ENCODE data around the gene CAMK1G. TPM values are rescaled to one million over a fixed set of nuclear protein-coding genes. Genes with fewer than 3 reads are reported as not detected.
A peak's percentile ranks its signal among the peaks of the same experiment; 100 is the strongest.

CAMK1G gene
- total and polyA plus RNA-seq, 2 experiments from 2014 or later: 0.32 to 0.76 TPM

GRCh38 chr1:209564849-209565248 is 18.7 kb upstream of the CAMK1G start (continued):
- TF ChIP-seq CTCF (conservative IDR thresholded peaks at IDR 0.05; ENCODE audit: low read depth in 2 of 2): no peak

GRCh38 chr1:209565759-209566678 is 17.5 kb upstream of the CAMK1G start:
- Histone ChIP-seq H3K79me2 (replicated peaks; ENCODE audit: insufficient read depth) (no peaks in the 10 kb centered on the region), H2AFZ (peak overlapping the region; percentile 83), H3K9me2 (ENCODE audit: insufficient read depth) (no peaks in the 10 kb centered on the region), H4K20me1 (replicated peaks; ENCODE audit: insufficient read depth) (no peaks in the 10 kb centered on the region), H3K4me2 (no peak overlapping the region), H3K27me3 (ENCODE audit: insufficient read depth) (no peaks in the 10 kb centered on the region), H3K4me1 (ENCODE audit: insufficient read depth) (no peaks in the 10 kb centered on the region), H3K27ac (ENCODE audit: low read depth) (no peak overlapping the region), H3K4me3 (no peak overlapping the region), H3F3A (replicated peaks; ENCODE audit: low read depth) (no peaks in the 10 kb centered on the region), H3K36me3 (ENCODE audit: insufficient read depth) (no peaks in the 10 kb centered on the region)
- no peak overlapping the region for H3K4me3 Mint-ChIP-seq
- DNase-seq (ENCODE audit: low spot score) (peak; percentile 98), ATAC-seq (peak; percentile 97)
- peaks cover 24% of the 10 kb centered on the region for H3K4me1 Mint-ChIP-seq
- TF ChIP-seq STAT1 (IDR thresholded peaks at IDR 0.05; ENCODE audit: unreplicated experiment) (no peak), CTCF (conservative IDR thresholded peaks at IDR 0.05; ENCODE audit: low read depth in 2 of 2) (peak; percentile 78 to 94)
- peaks cover 12% of the 10 kb centered on the region for H3K27me3 Mint-ChIP-seq (ENCODE audit: insufficient read depth, low read depth, poor library complexity)
- H3K36me3 Mint-ChIP-seq (ENCODE audit: low read depth): no peaks in the 10 kb centered on the region
- no peak overlapping the region for H3K27ac Mint-ChIP-seq
- no peaks in the 10 kb centered on the region for H3K9me3 Mint-ChIP-seq

- Histone ChIP-seq H3K4me2 (no peak overlapping the region), H3F3A (replicated peaks; ENCODE audit: low read depth) (no peaks in the 10 kb centered on the region), H2AFZ (no peak overlapping the region), H4K20me1 (replicated peaks; ENCODE audit: insufficient read depth) (no peaks in the 10 kb centered on the region), H3K4me3 (no peak overlapping the region), H3K9me2 (ENCODE audit: insufficient read depth) (no peaks in the 10 kb centered on the region), H3K27ac (ENCODE audit: low read depth) (no peak overlapping the region), H3K27me3 (ENCODE audit: insufficient read depth) (no peaks in the 10 kb centered on the region), H3K4me1 (ENCODE audit: insufficient read depth) (no peaks in the 10 kb centered on the region), H3K79me2 (replicated peaks; ENCODE audit: insufficient read depth) (no peaks in the 10 kb centered on the region), H3K36me3 (ENCODE audit: insufficient read depth) (no peaks in the 10 kb centered on the region)
- DNase-seq (ENCODE audit: low spot score) (no peak), ATAC-seq (no peak)
- H3K9me3 Mint-ChIP-seq: no peaks in the 10 kb centered on the region; the same call in 2 of the 3 replicates
- H3K27me3 Mint-ChIP-seq (ENCODE audit: insufficient read depth, low read depth, poor library complexity): peaks cover 8% of the 10 kb centered on the region
- H3K4me1 Mint-ChIP-seq: peaks cover 19% of the 10 kb centered on the region
- no peak overlapping the region for H3K27ac Mint-ChIP-seq
- no peaks in the 10 kb centered on the region for H3K36me3 Mint-ChIP-seq (ENCODE audit: low read depth)
- H3K4me3 Mint-ChIP-seq: no peak overlapping the region
- no peak for TF ChIP-seq EZH2phosphoT487 (IDR thresholded peaks at IDR 0.05; ENCODE audit: unreplicated experiment)
- TF ChIP-seq NANOG (IDR thresholded peaks at IDR 0.05; ENCODE audit: borderline replicate concordance): no peak
- no peak for TF ChIP-seq ZNF114 (CRISPR knock-in tag; IDR thresholded peaks at IDR 0.05)
- TF ChIP-seq JUNB (IDR thresholded peaks at IDR 0.05; ENCODE audit: unreplicated experiment): no peak
- TF ChIP-seq CREB1 (CRISPR knock-in tag; IDR thresholded peaks at IDR 0.05; ENCODE audit: low read depth): no peak
- no peak for TF ChIP-seq ZNF331 (CRISPR knock-in tag; IDR thresholded peaks at IDR 0.05; ENCODE audit: low read depth)
- no peak for TF ChIP-seq EZH2 (IDR thresholded peaks at IDR 0.05; ENCODE audit: low read depth, unreplicated experiment)
- TF ChIP-seq CTCF (conservative IDR thresholded peaks at IDR 0.05; ENCODE audit: low read depth in 2 of 2): no peak
- TF ChIP-seq, protein P1, sequence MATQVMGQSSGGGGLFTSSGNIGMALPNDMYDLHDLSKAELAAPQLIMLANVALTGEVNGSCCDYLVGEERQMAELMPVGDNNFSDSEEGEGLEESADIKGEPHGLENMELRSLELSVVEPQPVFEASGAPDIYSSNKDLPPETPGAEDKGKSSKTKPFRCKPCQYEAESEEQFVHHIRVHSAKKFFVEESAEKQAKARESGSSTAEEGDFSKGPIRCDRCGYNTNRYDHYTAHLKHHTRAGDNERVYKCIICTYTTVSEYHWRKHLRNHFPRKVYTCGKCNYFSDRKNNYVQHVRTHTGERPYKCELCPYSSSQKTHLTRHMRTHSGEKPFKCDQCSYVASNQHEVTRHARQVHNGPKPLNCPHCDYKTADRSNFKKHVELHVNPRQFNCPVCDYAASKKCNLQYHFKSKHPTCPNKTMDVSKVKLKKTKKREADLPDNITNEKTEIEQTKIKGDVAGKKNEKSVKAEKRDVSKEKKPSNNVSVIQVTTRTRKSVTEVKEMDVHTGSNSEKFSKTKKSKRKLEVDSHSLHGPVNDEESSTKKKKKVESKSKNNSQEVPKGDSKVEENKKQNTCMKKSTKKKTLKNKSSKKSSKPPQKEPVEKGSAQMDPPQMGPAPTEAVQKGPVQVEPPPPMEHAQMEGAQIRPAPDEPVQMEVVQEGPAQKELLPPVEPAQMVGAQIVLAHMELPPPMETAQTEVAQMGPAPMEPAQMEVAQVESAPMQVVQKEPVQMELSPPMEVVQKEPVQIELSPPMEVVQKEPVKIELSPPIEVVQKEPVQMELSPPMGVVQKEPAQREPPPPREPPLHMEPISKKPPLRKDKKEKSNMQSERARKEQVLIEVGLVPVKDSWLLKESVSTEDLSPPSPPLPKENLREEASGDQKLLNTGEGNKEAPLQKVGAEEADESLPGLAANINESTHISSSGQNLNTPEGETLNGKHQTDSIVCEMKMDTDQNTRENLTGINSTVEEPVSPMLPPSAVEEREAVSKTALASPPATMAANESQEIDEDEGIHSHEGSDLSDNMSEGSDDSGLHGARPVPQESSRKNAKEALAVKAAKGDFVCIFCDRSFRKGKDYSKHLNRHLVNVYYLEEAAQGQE (IDR thresholded peaks at IDR 0.05; ENCODE audit: unreplicated experiment): no peak
- no peak for TF ChIP-seq STAT1 (IDR thresholded peaks at IDR 0.05; ENCODE audit: unreplicated experiment)
Observed at GRCh38 chr1:209567698-209568175, 15.8 kb upstream of the CAMK1G start.
